Stomach smooth muscle (tissue), 2 donors: ENCODE measurements around the gene CCDC9B.
A peak's percentile ranks its signal among the peaks of the same experiment; 100 is the strongest.

ENCODE experiments used
- H3K27ac ChIP-seq: one replicate; pipeline ENCODE4 v1.7.0; 2013; ENCODE audit warnings: mild to moderate bottlenecking, low read length, inconsistent platforms
- H3K27me3 ChIP-seq, 2 donors: one replicate each; pipeline ENCODE4 v1.7.0; 2013; ENCODE audit warnings: low read length in 2 of 2; ENCODE audit not compliant: insufficient read depth in 2 of 2, control insufficient read depth in 1 of 2
- H3K36me3 ChIP-seq, 2 donors: one replicate each; pipeline ENCODE4 v1.7.0; 2013; ENCODE audit warnings: low read length in 2 of 2; ENCODE audit not compliant: control insufficient read depth in 2 of 2, insufficient read depth in 2 of 2
- H3K4me1 ChIP-seq: one replicate; pipeline ENCODE4 v1.7.0; 2013; ENCODE audit warnings: low read length; ENCODE audit not compliant: control insufficient read depth, insufficient read depth
- H3K4me3 ChIP-seq, 2 donors: one replicate each; pipeline ENCODE4 v1.7.0; 2013; ENCODE audit warnings: low read length in 2 of 2
- H3K9ac ChIP-seq, 2 donors: one replicate each; pipeline ENCODE4 v1.7.0; 2013; ENCODE audit warnings: low read length in 2 of 2, mild to moderate bottlenecking in 1 of 2
- H3K9me3 ChIP-seq, 2 donors: one replicate each; pipeline ENCODE4 v1.7.0; 2013; ENCODE audit warnings: low read length in 2 of 2; ENCODE audit not compliant: control insufficient read depth in 2 of 2
- donor health status: healthy.
- donor health status: Pancreatic carcinoma.

Gene CCDC9B

DNA sequence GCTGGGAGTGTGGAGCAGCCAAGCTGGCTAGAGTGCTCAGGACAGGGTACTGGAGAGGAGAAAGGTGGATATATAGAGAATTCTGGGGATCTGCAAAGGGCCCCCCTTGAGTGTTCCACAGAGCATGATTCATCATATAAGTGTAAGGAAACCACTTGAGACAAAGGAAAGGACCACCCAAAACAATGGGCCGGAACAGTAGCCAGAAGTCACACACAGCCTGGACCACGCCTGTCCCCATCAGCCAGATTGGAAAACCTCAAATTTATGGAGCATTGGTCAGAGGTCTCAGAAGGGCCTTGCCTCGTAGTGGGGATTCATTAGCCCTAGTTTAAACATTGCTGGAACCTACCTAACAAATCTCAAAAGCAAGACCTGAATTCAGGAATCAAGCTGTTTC is 36.9 kb upstream of the CCDC9B start:
- Histone ChIP-seq H3K4me1 (no peaks in the 10 kb centered on the region), H3K9me3 (no peaks in the 10 kb centered on the region), H3K9ac (no peak overlapping the region), H3K27me3 (no peaks in the 10 kb centered on the region), H3K4me3 (no peak overlapping the region), H3K36me3 (no peaks in the 10 kb centered on the region), H3K27ac (no peak overlapping the region)

DNA sequence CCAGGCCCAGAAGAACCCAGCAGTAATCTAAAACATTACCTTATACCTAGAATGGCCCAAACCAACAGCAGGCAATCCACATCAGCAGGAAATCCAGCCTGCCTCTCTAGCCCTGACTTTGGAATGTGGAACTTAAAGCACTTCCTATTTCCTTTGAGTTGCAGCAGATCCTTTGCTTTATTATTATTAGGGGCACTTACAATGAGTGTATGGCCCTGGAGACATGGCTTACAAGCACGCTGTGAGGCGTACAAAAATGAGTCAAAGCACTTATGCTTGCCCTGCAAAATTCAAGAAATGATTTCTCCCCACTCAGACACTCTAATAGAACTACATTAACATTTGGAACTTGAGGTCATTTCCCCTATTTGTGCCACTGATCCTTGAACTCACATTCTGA is 32.2 kb upstream of the CCDC9B start:
- Histone ChIP-seq H3K4me1 (peaks cover 6% of the 10 kb centered on the region), H3K9me3 (no peaks in the 10 kb centered on the region), H3K27me3 (no peaks in the 10 kb centered on the region), H3K4me3 (no peak overlapping the region), H3K9ac (no peak overlapping the region), H3K36me3 (no peaks in the 10 kb centered on the region), H3K27ac (no peak overlapping the region)

DNA sequence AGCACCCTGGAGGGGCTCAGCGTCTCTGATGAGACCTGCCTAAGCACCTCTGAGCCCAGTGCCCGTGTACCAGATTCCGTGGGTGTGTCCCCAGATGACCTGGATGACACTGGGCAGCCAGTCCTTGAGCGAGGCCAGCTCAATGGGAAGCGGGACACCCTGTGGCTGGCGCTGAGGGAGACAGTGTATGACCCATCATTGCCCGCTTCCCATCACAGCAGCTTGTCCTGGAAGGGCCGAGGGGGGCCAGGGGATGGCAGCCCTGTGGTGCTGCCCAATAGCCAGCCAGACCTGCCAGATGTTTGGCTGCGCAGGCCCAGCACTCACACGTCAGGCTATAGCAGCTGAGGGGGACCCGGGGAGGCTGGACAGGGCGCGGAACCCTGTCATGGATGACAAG is 29.2 kb upstream of the CCDC9B start:
- Histone ChIP-seq H3K9me3 (no peaks in the 10 kb centered on the region), H3K4me1 (peaks cover 23% of the 10 kb centered on the region), H3K27me3 (no peaks in the 10 kb centered on the region), H3K9ac (no peak overlapping the region), H3K4me3 (no peak overlapping the region), H3K36me3 (no peaks in the 10 kb centered on the region), H3K27ac (no peak overlapping the region)

DNA sequence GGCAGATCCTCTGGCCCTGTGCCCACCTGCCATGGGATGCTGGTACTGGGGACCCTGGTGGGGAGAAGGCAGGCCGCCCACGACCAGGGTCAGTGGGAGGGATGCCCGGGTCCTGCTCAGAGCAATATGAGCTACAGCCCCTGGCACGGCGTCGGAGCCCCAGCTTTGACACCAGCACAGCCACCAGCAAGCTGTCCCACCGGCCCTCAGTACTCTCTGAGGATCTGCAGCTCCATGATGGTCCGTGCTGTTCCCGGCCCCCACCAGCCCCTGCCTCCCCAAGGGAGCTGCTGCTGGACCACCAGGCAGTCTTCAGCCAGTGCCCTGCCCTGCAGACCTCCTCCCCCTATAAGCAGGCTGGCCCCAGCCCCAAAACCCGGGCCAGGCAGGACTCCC is 28.7 kb upstream of the CCDC9B start:
- H3K4me1 ChIP-seq: peaks cover 23% of the 10 kb centered on the region

DNA sequence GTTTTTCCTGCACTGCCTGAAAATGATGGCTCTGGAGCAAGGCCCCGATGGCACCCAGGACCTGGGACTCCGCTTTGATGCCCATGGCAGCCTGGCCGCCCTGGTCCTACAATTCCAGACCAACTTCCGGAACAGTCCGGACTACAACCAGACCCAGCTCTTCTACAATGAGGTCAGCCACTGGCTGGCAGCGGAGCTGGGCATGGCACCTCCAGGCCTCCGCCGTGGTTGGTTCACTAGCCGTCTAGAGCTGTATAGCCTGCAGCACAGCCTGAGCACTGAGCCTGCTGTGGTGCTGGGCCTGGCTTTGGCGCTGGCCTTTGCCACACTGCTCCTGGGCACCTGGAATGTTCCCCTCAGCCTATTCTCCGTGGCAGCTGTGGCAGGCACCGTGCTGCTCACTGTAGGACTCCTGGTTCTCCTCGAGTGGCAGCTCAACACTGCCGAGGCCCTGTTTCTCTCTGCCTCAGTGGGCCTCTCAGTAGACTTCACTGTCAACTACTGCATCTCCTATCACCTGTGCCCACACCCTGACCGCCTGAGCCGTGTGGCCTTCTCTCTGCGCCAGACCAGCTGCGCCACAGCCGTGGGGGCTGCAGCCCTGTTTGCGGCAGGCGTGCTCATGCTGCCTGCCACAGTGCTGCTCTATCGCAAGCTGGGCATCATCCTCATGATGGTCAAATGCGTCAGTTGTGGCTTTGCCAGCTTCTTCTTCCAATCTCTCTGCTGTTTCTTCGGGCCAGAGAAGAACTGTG is 28.2 kb upstream of the CCDC9B start:
- Histone ChIP-seq H3K4me3 (no peak overlapping the region), H3K27me3 (no peaks in the 10 kb centered on the region), H3K9ac (peak overlapping the region in 1 of 2 donors; percentile 22), H3K36me3 (no peaks in the 10 kb centered on the region), H3K4me1 (peaks cover 23% of the 10 kb centered on the region), H3K9me3 (no peaks in the 10 kb centered on the region), H3K27ac (no peak overlapping the region)

More for the DNA sequence above, 28.7 kb upstream of the CCDC9B start:
- no peaks in the 10 kb centered on the region for H3K27me3 ChIP-seq
- H3K27ac ChIP-seq: no peak overlapping the region
- H3K36me3 ChIP-seq: no peaks in the 10 kb centered on the region
- no peak overlapping the region for H3K9ac ChIP-seq
- no peaks in the 10 kb centered on the region for H3K9me3 ChIP-seq
- no peak overlapping the region for H3K4me3 ChIP-seq

DNA sequence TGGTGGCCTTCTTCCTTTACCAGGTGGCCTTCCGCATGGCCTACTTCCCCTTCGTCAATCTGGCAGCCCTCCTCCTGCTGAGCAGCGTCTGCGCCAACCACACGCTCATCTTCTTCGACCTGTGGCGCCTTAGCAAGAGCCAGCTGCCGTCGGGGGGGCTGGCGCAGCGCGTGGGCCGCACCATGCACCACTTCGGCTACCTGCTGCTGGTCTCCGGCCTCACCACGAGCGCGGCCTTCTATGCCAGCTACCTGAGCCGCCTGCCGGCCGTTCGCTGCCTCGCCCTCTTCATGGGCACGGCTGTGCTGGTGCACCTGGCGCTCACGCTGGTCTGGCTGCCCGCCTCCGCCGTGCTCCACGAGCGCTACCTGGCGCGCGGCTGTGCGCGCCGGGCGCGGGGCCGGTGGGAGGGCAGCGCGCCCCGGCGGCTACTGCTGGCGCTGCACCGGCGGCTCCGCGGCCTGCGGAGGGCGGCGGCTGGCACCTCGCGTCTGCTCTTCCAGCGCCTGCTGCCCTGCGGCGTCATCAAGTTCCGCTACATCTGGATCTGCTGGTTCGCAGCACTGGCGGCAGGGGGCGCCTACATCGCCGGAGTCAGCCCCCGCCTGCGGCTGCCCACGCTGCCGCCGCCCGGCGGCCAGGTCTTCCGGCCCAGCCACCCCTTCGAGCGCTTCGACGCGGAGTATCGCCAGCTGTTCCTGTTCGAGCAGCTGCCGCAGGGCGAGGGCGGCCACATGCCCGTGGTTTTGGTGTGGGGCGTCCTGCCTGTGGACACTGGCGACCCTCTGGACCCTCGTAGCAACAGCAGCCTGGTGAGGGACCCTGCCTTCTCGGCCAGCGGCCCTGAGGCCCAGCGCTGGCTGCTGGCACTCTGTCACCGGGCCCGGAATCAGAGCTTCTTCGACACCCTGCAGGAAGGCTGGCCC is 27.2 kb upstream of the CCDC9B start:
- H3K27me3 ChIP-seq: no peaks in the 10 kb centered on the region
- H3K4me1 ChIP-seq: peaks cover 23% of the 10 kb centered on the region
- H3K9ac ChIP-seq: peak overlapping the region; percentile 22 to 42
- H3K4me3 ChIP-seq: peak overlapping the region; percentile 36 to 66
- peak overlapping the region; percentile 91 for H3K27ac ChIP-seq
- no peaks in the 10 kb centered on the region for H3K9me3 ChIP-seq
- no peaks in the 10 kb centered on the region for H3K36me3 ChIP-seq

DNA sequence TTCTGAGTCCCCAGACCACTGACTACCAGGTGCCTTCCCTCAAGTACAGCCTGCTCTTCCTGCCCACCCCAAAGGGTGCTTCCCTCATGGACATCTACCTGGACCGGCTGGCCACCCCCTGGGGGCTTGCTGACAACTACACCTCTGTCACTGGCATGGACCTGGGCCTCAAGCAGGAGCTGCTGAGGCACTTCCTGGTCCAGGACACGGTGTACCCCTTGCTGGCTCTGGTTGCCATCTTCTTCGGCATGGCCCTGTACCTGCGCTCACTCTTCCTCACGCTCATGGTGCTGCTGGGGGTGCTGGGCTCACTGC is 26.6 kb upstream of the CCDC9B start:
- Histone ChIP-seq H3K27me3 (no peaks in the 10 kb centered on the region), H3K36me3 (no peaks in the 10 kb centered on the region), H3K4me1 (peaks cover 23% of the 10 kb centered on the region), H3K9me3 (no peaks in the 10 kb centered on the region), H3K27ac (peak overlapping the region; percentile 91), H3K9ac (peak overlapping the region; percentile 15 to 42), H3K4me3 (peak overlapping the region; percentile 36 to 66)

DNA sequence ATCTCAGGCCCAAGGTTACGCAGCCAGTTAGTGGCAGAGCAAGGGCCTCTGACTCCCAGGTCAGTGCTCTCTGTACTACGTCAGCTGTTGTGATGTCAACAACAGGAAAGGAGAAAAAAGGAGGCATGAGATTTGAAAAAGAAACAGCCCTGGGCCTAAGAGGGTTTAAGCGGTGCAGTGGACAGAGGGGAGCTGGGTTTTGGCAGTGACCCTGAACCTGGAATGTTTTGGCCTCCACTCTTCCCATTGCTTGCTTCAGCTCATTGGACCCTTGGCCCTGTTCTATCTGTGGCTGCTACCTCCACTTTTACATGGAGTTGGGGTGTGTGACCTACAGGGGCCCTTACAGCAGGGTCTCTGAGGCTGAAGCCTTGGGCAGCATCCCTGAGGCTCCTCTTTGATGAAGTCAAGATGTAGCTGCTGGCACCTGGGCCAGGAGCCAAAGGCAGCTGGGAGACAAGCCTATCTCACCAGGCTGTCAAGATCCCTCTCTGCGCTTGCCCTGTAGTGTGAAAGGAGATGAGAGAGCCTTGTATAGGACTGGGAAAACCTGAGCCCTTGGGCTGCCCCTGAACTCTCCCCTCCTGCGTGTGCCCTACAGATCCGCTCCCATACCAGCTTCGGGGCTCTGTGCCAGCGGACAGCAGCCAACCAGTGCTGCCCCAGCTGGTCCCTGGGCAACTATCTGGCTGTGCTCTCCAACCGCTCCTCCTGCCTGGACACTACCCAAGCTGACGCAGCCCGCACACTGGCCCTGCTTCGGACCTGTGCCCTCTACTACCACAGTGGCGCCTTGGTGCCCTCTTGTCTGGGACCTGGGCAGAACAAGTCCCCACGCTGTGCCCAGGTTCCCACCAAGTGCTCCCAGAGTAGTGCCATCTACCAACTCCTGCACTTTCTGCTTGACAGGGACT is 26.0 kb upstream of the CCDC9B start:
- Histone ChIP-seq H3K36me3 (no peaks in the 10 kb centered on the region), H3K27ac (peak overlapping the region; percentile 91), H3K4me1 (peaks cover 23% of the 10 kb centered on the region), H3K9me3 (no peaks in the 10 kb centered on the region), H3K9ac (peak overlapping the region; percentile 15 to 21), H3K27me3 (no peaks in the 10 kb centered on the region), H3K4me3 (peak overlapping the region in 1 of 2 donors; percentile 35)

DNA sequence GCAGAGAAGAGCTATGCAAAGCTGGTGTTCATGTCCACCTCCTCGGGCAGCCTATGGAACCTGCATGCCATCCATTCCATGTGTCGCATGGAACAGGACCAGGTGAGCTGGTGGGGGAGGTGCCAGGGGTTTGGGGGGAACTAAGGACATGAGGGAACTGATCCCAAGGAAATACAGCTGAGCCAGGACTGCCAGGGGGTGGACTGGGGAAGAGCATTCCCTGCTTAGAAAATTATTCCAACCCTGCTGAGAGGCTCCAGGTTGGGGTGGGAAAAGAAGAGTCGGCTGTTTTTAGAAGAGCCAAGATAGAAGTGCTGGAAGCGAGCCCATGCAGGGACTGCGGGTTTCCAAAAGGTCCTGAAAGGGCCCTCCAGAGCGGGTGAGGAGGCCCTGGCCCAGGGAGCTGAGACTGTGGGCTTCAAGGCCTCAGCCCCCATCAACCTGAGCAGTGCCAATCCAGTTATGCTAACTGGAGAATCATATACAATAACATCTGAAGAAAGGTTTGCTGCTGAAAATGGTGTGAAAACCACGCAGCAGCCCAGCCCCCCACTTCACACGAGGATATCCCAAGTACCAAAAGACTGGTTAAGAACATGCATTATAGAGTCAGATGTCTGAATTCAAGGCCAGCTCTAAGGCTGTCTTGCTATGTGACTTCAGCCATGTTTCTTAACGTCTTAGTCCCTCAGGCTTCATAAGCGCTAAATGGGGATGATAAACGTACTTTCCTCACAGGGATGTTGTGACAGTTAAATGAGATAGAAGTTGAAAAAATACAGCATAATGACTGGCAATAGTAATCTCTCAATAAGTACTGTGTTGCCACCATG is 25.1 kb upstream of the CCDC9B start:
- Histone ChIP-seq H3K4me3 (no peak overlapping the region), H3K36me3 (no peaks in the 10 kb centered on the region), H3K27ac (peak overlapping the region; percentile 91), H3K9me3 (no peaks in the 10 kb centered on the region), H3K9ac (no peak overlapping the region), H3K27me3 (no peaks in the 10 kb centered on the region), H3K4me1 (peaks cover 23% of the 10 kb centered on the region)

DNA sequence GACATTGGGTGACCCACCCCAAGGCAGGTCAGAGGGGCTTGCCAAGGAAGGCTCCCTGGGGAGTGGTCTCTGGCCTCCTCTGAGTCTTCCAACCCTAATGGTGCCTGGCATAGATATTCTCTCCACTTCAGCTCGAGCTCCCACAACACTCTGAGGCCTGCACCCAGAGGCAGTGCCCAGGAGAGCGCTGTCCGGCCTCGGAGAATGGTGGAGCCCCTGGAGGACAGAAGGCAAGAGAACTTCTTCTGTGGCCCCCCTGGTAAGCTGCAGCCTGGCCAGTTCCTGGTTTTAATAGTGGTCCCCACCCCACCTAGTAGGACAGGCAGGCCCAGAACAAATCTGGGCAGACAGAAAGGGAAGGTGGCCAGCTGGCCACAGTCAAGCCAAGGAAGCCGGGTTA is 24.3 kb upstream of the CCDC9B start:
- Histone ChIP-seq H3K27ac (no peak overlapping the region), H3K9ac (no peak overlapping the region), H3K4me3 (no peak overlapping the region), H3K4me1 (peaks cover 23% of the 10 kb centered on the region), H3K27me3 (no peaks in the 10 kb centered on the region), H3K36me3 (no peaks in the 10 kb centered on the region), H3K9me3 (no peaks in the 10 kb centered on the region)
